CD4-positive, alpha-beta T cell treated with Interleukin-17A for 1 hour (primary cell): ENCODE results near the gene ACVR2B.

Experiments
- DNase-seq: peaks from one replicate; pipeline ENCODE4 v3.0.0-alpha.2; 2020

Gene ACVR2B

GRCh38 chr3:38458796-38459498, 5.3 kb downstream of the ACVR2B start:
- DNase-seq = no peak

- DNase-seq = no peak
Measured at GRCh38 chr3:38459499-38460048, 5.9 kb downstream of the ACVR2B start.

- DNase-seq = no peak
Measured at GRCh38 chr3:38460377-38461270, 6.9 kb downstream of the ACVR2B start.

GRCh38 chr3:38465588-38466154, 12.0 kb downstream of the ACVR2B start:
- no peak for DNase-seq

GRCh38 chr3:38468765-38469164, 15.1 kb downstream of the ACVR2B start:
- no peak for DNase-seq

- DNase-seq = no peak
Measured at GRCh38 chr3:38469852-38470251, 16.2 kb downstream of the ACVR2B start.

- no peak for DNase-seq
Measured at GRCh38 chr3:38471260-38471857, 17.7 kb downstream of the ACVR2B start.

- no peak for DNase-seq
Measured at GRCh38 chr3:38472342-38472741, 18.7 kb downstream of the ACVR2B start.

GRCh38 chr3:38473229-38473628, 19.5 kb downstream of the ACVR2B start:
- DNase-seq = no peak

GRCh38 chr3:38474928-38475605, 21.4 kb downstream of the ACVR2B start:
- DNase-seq = no peak

GRCh38 chr3:38475716-38476115, 22.0 kb downstream of the ACVR2B start:
- DNase-seq = no peak

- no peak for DNase-seq
Measured at GRCh38 chr3:38476157-38476756, 22.6 kb downstream of the ACVR2B start.

GRCh38 chr3:38477057-38477820, 23.5 kb downstream of the ACVR2B start:
- no peak for DNase-seq

GRCh38 chr3:38477839-38478450, 24.3 kb downstream of the ACVR2B start:
- DNase-seq = no peak

- no peak for DNase-seq
Measured at GRCh38 chr3:38478901-38479300, 25.2 kb downstream of the ACVR2B start.

- DNase-seq = peak; percentile 66
Measured at GRCh38 chr3:38479431-38480092, 25.9 kb downstream of the ACVR2B start.

- DNase-seq = no peak
Measured at GRCh38 chr3:38480093-38480445, 26.4 kb downstream of the ACVR2B start.

GRCh38 chr3:38480930-38481329, 27.2 kb downstream of the ACVR2B start:
- DNase-seq = no peak

- DNase-seq = no peak
Measured at GRCh38 chr3:38482951-38483350, 29.3 kb downstream of the ACVR2B start.

GRCh38 chr3:38487323-38487722, 33.6 kb downstream of the ACVR2B start:
- no peak for DNase-seq
